H9 (cell line): ENCODE results near the gene ARHGEF1. TPM values are rescaled to one million over a fixed set of nuclear protein-coding genes. Genes with fewer than 3 reads are reported as not detected.
A peak's percentile ranks its signal among the peaks of the same experiment; 100 is the strongest.

Source experiments
- DNase-seq: peaks from one replicate; pipeline ENCODE4 v3.0.0-alpha.2; 2017
- H2AFZ ChIP-seq: one replicate; pipeline ENCODE4 v1.6.1; 2013; ENCODE audit warnings: mild to moderate bottlenecking, low read length, control low read depth, moderate library complexity
- H2AK5ac ChIP-seq: 2 replicates; pipeline ENCODE4 v1.6.1; 2013; ENCODE audit warnings: low read length, control low read depth, mixed read lengths; ENCODE audit not compliant: insufficient read length
- H2BK120ac ChIP-seq: one replicate; pipeline ENCODE4 v1.6.1; 2013; ENCODE audit warnings: low read depth, mild to moderate bottlenecking, low read length, control low read depth, inconsistent platforms; ENCODE audit not compliant: poor library complexity, severe bottlenecking
- H2BK12ac ChIP-seq: 2 replicates; pipeline ENCODE4 v1.6.1; 2013; ENCODE audit warnings: low read length, control low read depth, mixed read lengths, low read depth; ENCODE audit not compliant: insufficient read length
- H2BK15ac ChIP-seq: 2 replicates; pipeline ENCODE4 v1.6.1; 2013; ENCODE audit warnings: low read depth, low read length, control low read depth
- H2BK20ac ChIP-seq: one replicate; pipeline ENCODE4 v1.6.1; 2013; ENCODE audit warnings: low read depth, mild to moderate bottlenecking, low read length, control low read depth, inconsistent platforms; ENCODE audit not compliant: poor library complexity, severe bottlenecking
- H2BK5ac ChIP-seq: 2 replicates; pipeline ENCODE4 v1.6.1; 2013; ENCODE audit warnings: low read length, control low read depth, mixed read lengths; ENCODE audit not compliant: insufficient read length
- H3K14ac ChIP-seq: 2 replicates; pipeline ENCODE4 v1.6.1; 2013; ENCODE audit warnings: low read length, control low read depth; ENCODE audit not compliant: insufficient read depth
- H3K18ac ChIP-seq: 2 replicates; pipeline ENCODE4 v1.6.1; 2013; ENCODE audit warnings: low read depth, mild to moderate bottlenecking, mixed read lengths, low read length, control low read depth; ENCODE audit not compliant: insufficient read length
- H3K23ac ChIP-seq: 2 replicates; pipeline ENCODE4 v1.6.1; 2013; ENCODE audit warnings: low read length, control low read depth, mixed read lengths, low read depth; ENCODE audit not compliant: insufficient read length
- H3K23me2 ChIP-seq: 2 replicates; pipeline ENCODE4 v1.6.1; 2013; ENCODE audit warnings: low read depth, mild to moderate bottlenecking, mixed read lengths, low read length, control low read depth; ENCODE audit not compliant: insufficient read length, poor library complexity, severe bottlenecking
- H3K27ac ChIP-seq: 2 replicates; pipeline ENCODE4 v1.5.1; 2013; ENCODE audit warnings: low read length, control low read depth, mixed read lengths, low read depth; ENCODE audit not compliant: insufficient read length
- H3K27me3 ChIP-seq: 2 replicates; pipeline ENCODE4 v1.6.1; 2013; ENCODE audit warnings: low read length, control low read depth, inconsistent platforms; ENCODE audit not compliant: insufficient read depth
- H3K4ac ChIP-seq: 2 replicates; pipeline ENCODE4 v1.6.1; 2013; ENCODE audit warnings: low read depth, mild to moderate bottlenecking, control low read depth, inconsistent platforms, low read length, moderate library complexity
- H3K4me1 ChIP-seq: 2 replicates; pipeline ENCODE4 v1.6.1; 2013; ENCODE audit warnings: low read length, control low read depth, inconsistent platforms; ENCODE audit not compliant: insufficient read depth
- H3K4me2 ChIP-seq: 2 replicates; pipeline ENCODE4 v1.6.1; 2013; ENCODE audit warnings: low read length, control low read depth, mixed read lengths; ENCODE audit not compliant: insufficient read length, insufficient read depth
- H3K56ac ChIP-seq: 2 replicates; pipeline ENCODE4 v1.6.1; 2013; ENCODE audit warnings: low read depth, mild to moderate bottlenecking, mixed read lengths, low read length, control low read depth; ENCODE audit not compliant: insufficient read length
- H3K79me1 ChIP-seq: 2 replicates; pipeline ENCODE4 v1.6.1; 2013; ENCODE audit warnings: low read depth, mild to moderate bottlenecking, moderate library complexity, low read length, control low read depth, inconsistent platforms; ENCODE audit not compliant: insufficient read depth, poor library complexity, severe bottlenecking
- H3K79me2 ChIP-seq: 2 replicates; pipeline ENCODE4 v1.6.1; 2013; ENCODE audit warnings: low read length, control low read depth, inconsistent platforms; ENCODE audit not compliant: insufficient read depth
- H3K9ac ChIP-seq: 2 replicates; pipeline ENCODE4 v1.6.1; 2013; ENCODE audit warnings: low read length, control low read depth, mixed read lengths; ENCODE audit not compliant: insufficient read length; ENCODE audit errors: extremely low read depth
- H3K9me3 ChIP-seq: one replicate; pipeline ENCODE4 v1.6.1; 2013; ENCODE audit warnings: low read depth, low read length, inconsistent platforms; ENCODE audit not compliant: control insufficient read depth
- H3T11ph ChIP-seq: one replicate; pipeline ENCODE4 v1.6.1; 2013; ENCODE audit warnings: mild to moderate bottlenecking, low read length, control low read depth, inconsistent platforms
- H4K20me1 ChIP-seq: one replicate; pipeline ENCODE4 v1.6.1; 2013; ENCODE audit not compliant: control insufficient read depth, insufficient read length, insufficient read depth
- H4K5ac ChIP-seq: 2 replicates; pipeline ENCODE4 v1.6.1; 2013; ENCODE audit warnings: low read depth, mild to moderate bottlenecking, mixed read lengths, low read length, control low read depth; ENCODE audit not compliant: insufficient read length
- H4K8ac ChIP-seq: replicated peaks from 2 replicates; pipeline ENCODE4 v1.6.1; 2013; ENCODE audit warnings: low read length, control low read depth, mixed read lengths, low read depth; ENCODE audit not compliant: insufficient read length
- H4K91ac ChIP-seq: 2 replicates; pipeline ENCODE4 v1.6.1; 2013; ENCODE audit warnings: low read depth, mild to moderate bottlenecking, moderate library complexity, mixed read lengths, low read length, control low read depth; ENCODE audit not compliant: insufficient read length
- H3K27ac Mint-ChIP-seq, 3 experiments: 2 replicates in 2 of 3; 3 replicates in 1 of 3; pipeline ENCODE4 v1.8.0; 2020 to 2021; ENCODE audit warnings: mixed read lengths in 3 of 3, mild to moderate bottlenecking in 1 of 3, moderate library complexity in 1 of 3
- H3K27me3 Mint-ChIP-seq: 2 replicates; pipeline ENCODE4 v1.8.0; 2021; ENCODE audit warnings: low read depth, mild to moderate bottlenecking, moderate library complexity, mixed read lengths
- H3K36me3 Mint-ChIP-seq, 3 experiments: 2 replicates in 2 of 3; 3 replicates in 1 of 3; pipeline ENCODE4 v1.8.0; 2020 to 2021; ENCODE audit warnings: low read depth in 3 of 3, mixed read lengths in 3 of 3; ENCODE audit not compliant: insufficient read depth in 1 of 3
- H3K4me1 Mint-ChIP-seq, 2 experiments: 2 replicates each; pipeline ENCODE4 v1.8.0; 2020; ENCODE audit warnings: mixed read lengths in 2 of 2
- H3K4me3 Mint-ChIP-seq, 2 experiments: 2 replicates in 1 of 2; 3 replicates in 1 of 2; pipeline ENCODE4 v1.8.0; 2020 to 2021; ENCODE audit warnings: mild to moderate bottlenecking in 2 of 2, mixed read lengths in 2 of 2, moderate library complexity in 1 of 2
- H3K9me3 Mint-ChIP-seq, 2 experiments: 2 replicates in 1 of 2; 3 replicates in 1 of 2; pipeline ENCODE4 v1.8.0; 2020; ENCODE audit warnings: mild to moderate bottlenecking in 2 of 2, mixed read lengths in 2 of 2, moderate library complexity in 1 of 2
- WGBS: extraction: QIAGEN DNeasy Blood & Tissue Kit; methylation state at CpG from one replicate; pipeline ENCODE4 v1.1.7; 2013; ENCODE audit warnings: missing lambda C conversion rate, low lambda C conversion rate, mixed read lengths; ENCODE audit not compliant: insufficient read length; ENCODE audit errors: extremely low coverage; 5-methylcytosine and 5-hydroxymethylcytosine counted together
- total RNA-seq: library from RNA; stranded (reverse); gene quantifications from 2 replicates; pipeline ENCODE4 v1.2.1, GENCODE V29; 2021
- TF ChIP-seq, protein P1 (sequence below): fragments of 200-600 bp; sonication (generic); conservative IDR thresholded peaks from 3 replicates; pipeline ENCODE4 v1.8.0; 2021; ENCODE audit warnings: antibody characterized with exemption, mild to moderate bottlenecking

The ARHGEF1 gene
- total RNA-seq, 1 experiment from 2014 or later = 50.3 TPM

DNA sequence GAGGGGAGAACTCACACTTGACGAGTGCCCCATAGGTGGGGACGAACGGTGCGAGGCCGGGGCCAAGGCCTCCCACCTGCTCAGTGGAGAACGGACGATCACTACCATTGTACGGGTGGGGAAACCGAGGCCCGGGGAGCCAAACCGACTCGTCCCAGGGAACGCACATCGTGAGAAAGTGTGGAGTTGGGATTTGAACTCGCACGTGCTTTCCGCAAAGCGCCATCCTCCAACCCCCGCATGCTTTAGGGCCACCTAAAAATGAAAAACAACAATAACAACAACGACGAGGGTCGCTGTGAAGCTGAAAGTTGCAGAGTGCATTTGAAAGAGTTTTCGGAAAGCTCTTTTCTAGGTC is 458 bp downstream of the ARHGEF1 start:
- H2BK12ac ChIP-seq = no peak overlapping the region
- no peak overlapping the region for H2AK5ac ChIP-seq
- no peaks in the 10 kb centered on the region; the same call in 1 of the 2 replicates for H3K27me3 ChIP-seq
- no peak overlapping the region; the same call in 1 of the 2 replicates for H3K14ac ChIP-seq
- H3K27me3 Mint-ChIP-seq = peaks cover 37% of the 10 kb centered on the region
- H2BK120ac ChIP-seq = no peak overlapping the region
- H4K20me1 ChIP-seq = no peaks in the 10 kb centered on the region
- no peak overlapping the region for H3K27ac ChIP-seq
- no peak overlapping the region for H2AFZ ChIP-seq
- no peaks in the 10 kb centered on the region for H3K79me2 ChIP-seq
- H3K9me3 ChIP-seq = no peaks in the 10 kb centered on the region
- no peak overlapping the region for H3K4ac ChIP-seq
- no peaks in the 10 kb centered on the region; a peak in 2 of 7 replicates for H3K36me3 Mint-ChIP-seq
- no peak for DNase-seq
- TF ChIP-seq, protein P1, sequence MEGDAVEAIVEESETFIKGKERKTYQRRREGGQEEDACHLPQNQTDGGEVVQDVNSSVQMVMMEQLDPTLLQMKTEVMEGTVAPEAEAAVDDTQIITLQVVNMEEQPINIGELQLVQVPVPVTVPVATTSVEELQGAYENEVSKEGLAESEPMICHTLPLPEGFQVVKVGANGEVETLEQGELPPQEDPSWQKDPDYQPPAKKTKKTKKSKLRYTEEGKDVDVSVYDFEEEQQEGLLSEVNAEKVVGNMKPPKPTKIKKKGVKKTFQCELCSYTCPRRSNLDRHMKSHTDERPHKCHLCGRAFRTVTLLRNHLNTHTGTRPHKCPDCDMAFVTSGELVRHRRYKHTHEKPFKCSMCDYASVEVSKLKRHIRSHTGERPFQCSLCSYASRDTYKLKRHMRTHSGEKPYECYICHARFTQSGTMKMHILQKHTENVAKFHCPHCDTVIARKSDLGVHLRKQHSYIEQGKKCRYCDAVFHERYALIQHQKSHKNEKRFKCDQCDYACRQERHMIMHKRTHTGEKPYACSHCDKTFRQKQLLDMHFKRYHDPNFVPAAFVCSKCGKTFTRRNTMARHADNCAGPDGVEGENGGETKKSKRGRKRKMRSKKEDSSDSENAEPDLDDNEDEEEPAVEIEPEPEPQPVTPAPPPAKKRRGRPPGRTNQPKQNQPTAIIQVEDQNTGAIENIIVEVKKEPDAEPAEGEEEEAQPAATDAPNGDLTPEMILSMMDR = no peak
- H3K23ac ChIP-seq = no peak overlapping the region
- no CpG with 5 or more reads among the region's 23 CpGs for WGBS
- H4K5ac ChIP-seq = no peak overlapping the region
- peaks cover 8% of the 10 kb centered on the region for H3K4me1 ChIP-seq
- H3K27ac Mint-ChIP-seq = peak overlapping the region in 1 of 3 experiments; percentile 29; a peak in 2 of 7 replicates
- H3K4me3 Mint-ChIP-seq = peak overlapping the region; percentile 84 to 94
- H3K23me2 ChIP-seq = peaks cover 20% of the 10 kb centered on the region
- H3K9ac ChIP-seq = peak overlapping the region; percentile 43
- H2BK5ac ChIP-seq = no peak overlapping the region
- no peaks in the 10 kb centered on the region for H3K79me1 ChIP-seq
- no peak overlapping the region for H4K91ac ChIP-seq
- no peaks in the 10 kb centered on the region; a peak in 1 of 5 replicates for H3K9me3 Mint-ChIP-seq
- peak overlapping the region; percentile 98 for H3K4me2 ChIP-seq
- H3T11ph ChIP-seq = no peak overlapping the region
- no peak overlapping the region for H2BK15ac ChIP-seq
- H3K18ac ChIP-seq = no peak overlapping the region
- H4K8ac ChIP-seq = no peak overlapping the region
- H3K4me1 Mint-ChIP-seq = peaks cover 26 to 47% of the 10 kb centered on the region in 2 experiments
- H3K56ac ChIP-seq = no peak overlapping the region
- no peak overlapping the region for H2BK20ac ChIP-seq
